H1 (cell line): Measurements from ENCODE around the gene PEX1. TPM values are rescaled to one million over a fixed set of nuclear protein-coding genes. Genes with fewer than 3 reads are reported as not detected.

Source experiments
- CTCF ChIA-PET: fragments of 300-600 bp; sonication (Branson Sonifier 250); formaldehyde crosslinking; loops from one replicate; lab custom pipeline; 2021; ENCODE audit not compliant: partially characterized antibody; lab: Charles Lee
- POLR2A ChIA-PET: fragments of 300-600 bp; sonication (Branson Sonifier 250); formaldehyde crosslinking; loops from one replicate; lab custom pipeline; 2021; ENCODE audit warnings: inconsistent platforms; ENCODE audit not compliant: partially characterized antibody; lab: Charles Lee
- DNase-seq, 2 experiments: peaks; one replicate each; pipeline versions ENCODE4 v3.0.0 to v3.0.0-alpha.2; 2010 to 2022; ENCODE audit warnings: low spot score in 2 of 2, low read depth in 1 of 2, mixed read lengths in 1 of 2
- FAIRE-seq: peaks from 2 replicates; lab custom pipeline; 2011; peaks lifted over from hg19 to GRCh38; lab: Jason Lieb, UNC
- H2AFZ ChIP-seq: 2 replicates; pipeline ENCODE4 v1.8.1; 2012; ENCODE audit warnings: low read length, inconsistent platforms
- H2AK5ac ChIP-seq: 2 replicates; pipeline ENCODE4 v1.6.1; 2013; ENCODE audit warnings: low read depth, low read length
- H2BK120ac ChIP-seq: replicated peaks from 2 replicates; pipeline ENCODE3; 2013; ENCODE audit warnings: low read depth, low read length, inconsistent platforms
- H2BK12ac ChIP-seq: 2 replicates; pipeline ENCODE4 v1.6.1; 2013; ENCODE audit warnings: low read depth, low read length
- H2BK15ac ChIP-seq: 2 replicates; pipeline ENCODE4 v1.6.1; 2013; ENCODE audit warnings: low read length
- H2BK20ac ChIP-seq: 2 replicates; pipeline ENCODE4 v1.6.1; 2013; ENCODE audit warnings: low read length
- H2BK5ac ChIP-seq: 2 replicates; pipeline ENCODE4 v1.6.1; 2013; ENCODE audit warnings: low read depth, low read length
- H3K14ac ChIP-seq: 2 replicates; pipeline ENCODE4 v1.6.1; 2013; ENCODE audit warnings: inconsistent platforms; ENCODE audit not compliant: insufficient read length
- H3K18ac ChIP-seq: 2 replicates; pipeline ENCODE4 v1.6.1; 2013; ENCODE audit warnings: low read length; ENCODE audit errors: extremely low read depth
- H3K23ac ChIP-seq: 2 replicates; pipeline ENCODE4 v1.6.1; 2013; ENCODE audit warnings: inconsistent platforms; ENCODE audit not compliant: insufficient read length
- H3K23me2 ChIP-seq: 2 replicates; pipeline ENCODE4 v1.6.1; 2013; ENCODE audit warnings: low read depth, low read length
- H3K27ac ChIP-seq: 2 replicates; pipeline ENCODE4 v1.6.1; 2011; ENCODE audit warnings: low read depth, low read length, inconsistent platforms
- H3K27me3 ChIP-seq, 4 experiments: replicated peaks in 1 of 4; 1 replicate in 1 of 4; 2 replicates in 3 of 4; pipeline versions ENCODE4 v1.6.1 to v1.8.1; 2011 to 2013; ENCODE audit warnings: low read length in 3 of 4, mild to moderate bottlenecking in 3 of 4, inconsistent platforms in 2 of 4, mixed read lengths in 2 of 4, moderate library complexity in 1 of 4; ENCODE audit not compliant: control insufficient read depth in 3 of 4, insufficient read depth in 3 of 4; ENCODE audit errors: extremely low read depth in 1 of 4
- H3K36me3 ChIP-seq, 4 experiments: 2 replicates each; pipeline versions ENCODE4 v1.6.1 to v1.8.1; 2011 to 2013; ENCODE audit warnings: mild to moderate bottlenecking in 4 of 4, low read length in 3 of 4, moderate library complexity in 2 of 4, control low read depth in 1 of 4, inconsistent platforms in 1 of 4; ENCODE audit not compliant: insufficient read depth in 4 of 4, control insufficient read depth in 2 of 4
- H3K4ac ChIP-seq: replicated peaks from 2 replicates; pipeline ENCODE3; 2013; ENCODE audit warnings: low read length, low read depth, mixed read lengths, inconsistent platforms; ENCODE audit not compliant: insufficient read length
- H3K4me1 ChIP-seq, 4 experiments: replicated peaks in 1 of 4; 1 replicate in 1 of 4; 2 replicates in 3 of 4; pipeline versions ENCODE4 v1.6.1 to v1.8.1; 2011 to 2013; ENCODE audit warnings: low read length in 3 of 4, inconsistent platforms in 2 of 4, mixed read lengths in 1 of 4; ENCODE audit not compliant: insufficient read depth in 4 of 4, control insufficient read depth in 3 of 4
- H3K4me2 ChIP-seq, 2 experiments: 2 replicates each; pipeline versions ENCODE4 v1.6.1 to v1.8.1; 2011 to 2013; ENCODE audit warnings: low read depth in 2 of 2, low read length in 2 of 2, control low read depth in 1 of 2, inconsistent platforms in 1 of 2, mild to moderate bottlenecking in 1 of 2; ENCODE audit not compliant: insufficient read depth in 1 of 2
- H3K4me3 ChIP-seq, 4 experiments: fragments of 200-600, 300-600 bp in 1 of 4; sonication (generic), shearing (Covaris generic), sonication (Bioruptor Twin) in 1 of 4; 2 replicates each; pipeline versions ENCODE4 v1.5.1 to v1.8.1; 2011 to 2016; ENCODE audit warnings: low read length in 4 of 4, low read depth in 3 of 4, control low read depth in 2 of 4, inconsistent platforms in 2 of 4, mild to moderate bottlenecking in 2 of 4, mixed read lengths in 1 of 4, moderate library complexity in 1 of 4; ENCODE audit not compliant: insufficient read depth in 2 of 4; ENCODE audit errors: extremely low read depth in 1 of 4
- H3K56ac ChIP-seq: replicated peaks from 2 replicates; pipeline ENCODE3; 2013; ENCODE audit warnings: low read depth, mild to moderate bottlenecking, mixed read lengths, low read length, inconsistent platforms; ENCODE audit not compliant: insufficient read length
- H3K79me1 ChIP-seq: 2 replicates; pipeline ENCODE4 v1.6.1; 2013; ENCODE audit warnings: low read depth, low read length, control low read depth
- H3K79me2 ChIP-seq, 2 experiments: 2 replicates each; pipeline versions ENCODE4 v1.6.1 to v1.8.1; 2012 to 2013; ENCODE audit warnings: low read length in 2 of 2, mild to moderate bottlenecking in 2 of 2, inconsistent platforms in 1 of 2; ENCODE audit not compliant: insufficient read depth in 2 of 2, control insufficient read depth in 1 of 2
- H3K9ac ChIP-seq, 4 experiments: replicated peaks in 1 of 4; 1 replicate in 1 of 4; 2 replicates in 3 of 4; pipeline versions ENCODE4 v1.6.1 to v1.8.1; 2011 to 2013; ENCODE audit warnings: low read depth in 3 of 4, low read length in 3 of 4, control low read depth in 2 of 4, mild to moderate bottlenecking in 2 of 4, moderate library complexity in 2 of 4, inconsistent platforms in 1 of 4; ENCODE audit errors: extremely low read depth in 1 of 4
- H3K9me3 ChIP-seq, 2 experiments: 2 replicates each; pipeline versions ENCODE4 v1.6.1 to v1.8.1; 2012 to 2013; ENCODE audit warnings: mild to moderate bottlenecking in 2 of 2, moderate library complexity in 2 of 2, control low read depth in 1 of 2, inconsistent platforms in 1 of 2, low read depth in 1 of 2, low read length in 1 of 2, mixed read lengths in 1 of 2; ENCODE audit not compliant: insufficient read depth in 2 of 2
- H4K20me1 ChIP-seq, 2 experiments: replicated peaks in 1 of 2; 2 replicates each; pipeline versions ENCODE3 to v1.8.1; 2011 to 2013; ENCODE audit warnings: inconsistent platforms in 2 of 2, low read length in 2 of 2, mild to moderate bottlenecking in 1 of 2; ENCODE audit not compliant: insufficient read depth in 2 of 2, control insufficient read depth in 1 of 2
- H4K5ac ChIP-seq: 2 replicates; pipeline ENCODE4 v1.6.1; 2013; ENCODE audit warnings: low read length, low read depth, mixed read lengths, inconsistent platforms; ENCODE audit not compliant: insufficient read length
- H4K8ac ChIP-seq: 2 replicates; pipeline ENCODE4 v1.8.0; 2013; ENCODE audit warnings: mild to moderate bottlenecking, moderate library complexity, low read length, inconsistent platforms; ENCODE audit not compliant: insufficient read depth; ENCODE audit errors: extremely low read depth
- H4K91ac ChIP-seq: replicated peaks from 2 replicates; pipeline ENCODE3; 2013; ENCODE audit warnings: low read length, mixed read lengths, inconsistent platforms; ENCODE audit not compliant: insufficient read length
- KDM5A ChIP-seq: fragments of 200-600 bp; IDR thresholded peaks from 2 replicates; pipeline ENCODE4 v1.7.1; 2012; ENCODE audit warnings: mild to moderate bottlenecking, low read length, inconsistent platforms, mixed read lengths
- PHF8 ChIP-seq: fragments of 200-600 bp; sonication (generic); conservative IDR thresholded peaks from 2 replicates; pipeline ENCODE4 v1.7.1; 2012; ENCODE audit warnings: low read depth, mild to moderate bottlenecking, inconsistent platforms, low read length, moderate library complexity
- SIRT6 ChIP-seq: IDR thresholded peaks from one replicate; pipeline ENCODE4 v1.7.1; 2012; ENCODE audit warnings: low read length, inconsistent platforms
- WGBS, 2 experiments: shearing (Covaris generic) in 1 of 2; methylation state at CpG; one replicate each; pipeline versions ENCODE4 v1.1.6 to v1.1.7; 2013 to 2015; ENCODE audit warnings: low lambda C conversion rate in 2 of 2, mixed read lengths in 2 of 2, inconsistent platforms in 1 of 2, low coverage in 1 of 2, missing lambda C conversion rate in 1 of 2; ENCODE audit not compliant: insufficient replicate concordance in 2 of 2, insufficient coverage in 1 of 2, insufficient read length in 1 of 2; ENCODE audit errors: extremely low coverage in 1 of 2, missing lambda C conversion rate in 1 of 2; 5-methylcytosine and 5-hydroxymethylcytosine counted together
- polyA plus RNA-seq, 7 experiments: library from polyadenylated mRNA; depleted of rRNA in 3 of 7; stranded (reverse) in 5 of 7; unstranded in 2 of 7; fragments of >200 nt in 5 of 7; fragments of 200-250 nt in 2 of 7; gene quantifications; 1 replicate in 5 of 7; 2 replicates in 1 of 7; 4 replicates in 1 of 7; pipeline versions ENCODE4 v1.2.1 to v1.2.3, GENCODE V29; 2011 to 2013; ENCODE audit warnings: missing spikeins in 2 of 7, mixed read lengths in 2 of 7
- total RNA-seq: library from RNA; stranded (reverse); fragmentation: NEBNext Ultra II Directional; extraction: Animal tissue kit (Norgen Biotek cat#: 25700); gene quantifications from 2 replicates; pipeline ENCODE4 v1.2.1, GENCODE V29; 2021

Gene PEX1
- total and polyA plus RNA-seq, 2 of the 8 experiments (the other 6 are each of a cell fraction or from before 2014, with no cell fraction given) = 16.4 to 23.9 TPM

- Histone ChIP-seq H3K36me3 (no peaks in the 10 kb centered on the region), H3K23ac (no peak overlapping the region), H2AFZ (no peak overlapping the region), H2BK120ac (no peak overlapping the region), H2BK12ac (no peak overlapping the region), H3K4ac (no peak overlapping the region), H3K18ac (no peak overlapping the region), H3K14ac (no peak overlapping the region), H4K5ac (no peak overlapping the region), H3K27ac (no peak overlapping the region), H3K79me2 (no peaks in the 10 kb centered on the region), H3K9ac (no peak overlapping the region), H3K27me3 (no peaks in the 10 kb centered on the region), H2AK5ac (no peak overlapping the region), H3K56ac (no peak overlapping the region), H2BK15ac (no peak overlapping the region), H4K8ac (no peak overlapping the region), H4K91ac (no peak overlapping the region), H2BK5ac (no peak overlapping the region), H2BK20ac (no peak overlapping the region), H4K20me1 (no peaks in the 10 kb centered on the region), H3K23me2 (no peaks in the 10 kb centered on the region), H3K4me1 (no peaks in the 10 kb centered on the region), H3K79me1 (no peaks in the 10 kb centered on the region), H3K4me3 (no peak overlapping the region), H3K4me2 (no peak overlapping the region), H3K9me3 (peaks cover 0 to 12% of the 10 kb centered on the region in 2 experiments; a peak in 1 of 4 replicates)
- TF ChIP-seq KDM5A (no peak), SIRT6 (no peak), PHF8 (no peak)
- DNase-seq = no peak
- ChIA-PET CTCF (interaction anchor here (0.6 kb wide), 1 partner anchor 368 kb away, joined by 3 read pairs; no protein-coding TSS in a partner anchor), POLR2A (interaction anchor here (2.1 kb wide), 1 partner anchor 9 kb away, joined by 11 read pairs; no protein-coding TSS in a partner anchor)
- 86% methylated on average over 6 of the region's 6 CpGs; no CpG with 5 or more reads in 1 of the 2 experiments for WGBS, 2 experiments
- no peak for FAIRE-seq
Observed at GRCh38 chr7:92547579-92547978, 19.3 kb upstream of the PEX1 start.
